Omental fat pad (tissue), 4 donors: ENCODE results near the gene RENBP. TPM values are rescaled to one million over a fixed set of nuclear protein-coding genes. Genes with fewer than 3 reads are reported as not detected.

Source experiments
- ATAC-seq: fragments of 150-250 bp; one replicate; pipeline ENCODE4 v1.9.1; 2016; ENCODE audit warnings: mild to moderate bottlenecking, moderate library complexity; ENCODE audit not compliant: low FRiP score
- DNase-seq: peaks from one replicate; pipeline ENCODE4 v3.0.0-alpha.2; 2019; ENCODE audit warnings: low spot score
- CTCF ChIP-seq, 3 donors: fragments of 450-650 bp; IDR thresholded peaks; one replicate each; pipeline ENCODE4 v1.5.1; 2016 to 2017; ENCODE audit warnings: antibody characterized with exemption in 3 of 3, mild to moderate bottlenecking in 3 of 3, moderate library complexity in 2 of 3
- total RNA-seq, 4 donors: library from RNA; depleted of rRNA; stranded (reverse); fragments of >200 nt; gene quantifications; one replicate each; pipeline ENCODE4 v1.1.0, GENCODE V29; 2016

The RENBP gene
- total RNA-seq, 4 donors from 2014 or later: 7.8 to 33.0 (median 26.5) TPM

DNA sequence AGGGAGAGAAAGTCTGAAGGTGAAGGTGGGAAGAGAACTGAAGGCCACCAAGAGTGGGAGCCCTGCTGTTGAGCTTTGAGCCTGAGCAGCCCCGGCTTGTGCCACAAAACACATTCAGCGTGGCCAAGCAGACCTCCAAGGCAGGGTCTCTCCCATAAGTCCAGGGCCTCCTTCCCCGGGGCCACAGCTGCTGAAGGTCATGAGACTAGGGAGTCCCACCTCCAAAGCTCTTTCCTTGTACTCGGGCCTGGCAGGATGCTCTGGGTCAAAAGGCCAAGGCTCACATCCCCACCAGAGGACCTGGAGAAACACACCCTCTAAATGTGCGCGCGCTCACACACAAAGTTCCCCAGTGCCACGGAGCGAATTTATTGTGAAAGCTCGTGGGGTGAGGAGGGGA, 14.9 kb downstream of the RENBP start:
- ATAC-seq (no peak), DNase-seq (no peak)
- TF ChIP-seq CTCF (IDR thresholded peaks at IDR 0.05): no peak

DNA sequence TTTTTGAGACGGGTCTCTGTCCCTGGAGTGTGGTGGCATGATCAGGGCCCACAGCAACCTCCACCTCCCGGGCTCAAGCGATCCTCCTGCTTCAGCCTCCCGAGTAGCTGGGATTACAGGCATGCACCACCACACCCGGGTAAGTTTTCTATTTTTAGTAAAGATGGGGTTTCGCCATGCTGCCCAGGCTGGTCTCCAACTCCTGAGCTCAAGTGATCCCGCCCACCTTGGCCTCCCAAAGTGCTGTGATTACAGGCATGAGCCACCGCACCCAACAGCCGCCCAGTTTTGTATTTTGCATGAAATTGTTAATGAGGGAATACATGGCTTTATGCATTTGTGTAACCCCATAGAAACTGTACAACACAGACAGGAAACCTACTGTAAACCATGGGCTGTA, 15.6 kb downstream of the RENBP start:
- ATAC-seq (no peak), DNase-seq (no peak)
- TF ChIP-seq CTCF (IDR thresholded peaks at IDR 0.05): no peak

- no peak for TF ChIP-seq CTCF (IDR thresholded peaks at IDR 0.05)
- peak; percentile 72 for DNase-seq
- ATAC-seq: peak; percentile 96
These were observed 16.3 kb downstream of the RENBP start for GRCh38 chrX:153927922-153928760.

DNA sequence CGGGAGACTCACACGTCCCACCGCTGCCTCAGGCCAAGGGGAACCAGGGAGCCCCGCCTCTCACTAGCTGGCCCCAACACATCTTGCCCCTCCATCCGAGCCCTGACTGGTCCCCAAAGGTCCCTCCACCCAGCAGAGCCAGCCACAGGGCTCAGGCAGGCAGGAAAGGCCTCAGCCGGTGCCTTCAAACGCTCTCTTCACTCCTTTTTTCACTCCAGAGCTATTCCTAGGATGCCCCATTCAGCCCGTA, 16.8 kb downstream of the RENBP start:
- no peak for TF ChIP-seq CTCF (IDR thresholded peaks at IDR 0.05)
- ATAC-seq: no peak

DNA sequence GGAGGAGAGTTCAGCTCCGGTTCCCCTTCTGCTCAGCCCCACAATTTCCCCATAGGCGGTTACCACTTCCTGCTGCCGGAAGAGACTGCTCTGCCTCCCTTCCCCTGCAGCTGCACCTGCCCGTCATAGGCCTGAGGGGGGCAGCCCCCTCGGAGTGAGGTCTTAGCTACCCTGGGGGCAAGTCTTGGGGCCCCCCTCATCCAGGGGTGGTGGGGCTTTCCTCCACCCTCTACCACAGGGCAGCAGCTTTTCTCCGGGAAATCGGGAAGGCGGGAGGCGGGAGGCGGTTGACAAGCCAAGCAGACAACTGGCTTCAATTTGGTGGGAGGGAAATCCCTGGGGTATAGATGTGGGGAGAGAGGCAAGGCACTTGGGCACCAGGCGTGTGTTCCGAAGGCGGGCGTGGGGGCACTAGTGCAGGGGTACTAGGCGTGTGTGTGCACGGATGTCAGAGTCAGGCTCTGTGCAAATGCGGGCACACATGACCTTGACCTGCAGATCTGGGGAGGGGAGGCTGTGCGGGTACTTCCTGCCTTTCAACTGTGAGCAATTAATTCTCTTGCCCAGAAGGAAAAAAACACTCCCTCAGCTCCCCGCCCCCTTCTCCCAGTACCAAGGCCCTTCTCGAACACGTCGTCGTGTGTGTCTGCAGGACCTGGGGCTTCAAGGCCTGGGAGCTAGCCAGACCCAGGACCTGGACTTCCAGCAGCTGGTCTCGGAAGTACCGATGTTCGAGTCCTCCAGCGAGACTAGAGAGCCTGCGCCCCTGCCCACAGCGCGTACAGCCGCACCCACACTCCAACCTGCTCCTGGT, 17.4 kb downstream of the RENBP start:
- no peak for ATAC-seq
- no peak for TF ChIP-seq CTCF (IDR thresholded peaks at IDR 0.05)
- no peak for DNase-seq

More for the DNA sequence above, 16.8 kb downstream of the RENBP start:
- no peak for DNase-seq

DNA sequence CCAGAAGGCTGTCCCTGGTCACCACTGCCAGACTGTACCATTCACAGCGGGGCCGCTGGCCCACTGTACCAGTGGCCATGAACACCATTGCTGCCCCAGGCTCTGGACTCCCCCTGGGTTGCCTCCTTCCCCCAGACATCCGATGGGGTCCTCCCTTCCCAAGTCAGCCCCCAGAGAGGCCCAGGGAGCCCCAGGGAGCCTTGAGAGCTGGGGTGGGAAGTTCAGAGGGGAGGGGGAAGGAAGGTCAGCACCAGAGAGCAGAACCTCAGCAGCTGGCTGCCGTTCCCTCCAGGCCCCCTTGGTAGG, 17.9 kb downstream of the RENBP start:
- no peak for TF ChIP-seq CTCF (IDR thresholded peaks at IDR 0.05)
- DNase-seq: no peak
- ATAC-seq: no peak
